GM20000 (cell line): ENCODE results near the gene SELENOO.

Experiments used
- DNase-seq: peaks from one replicate; pipeline ENCODE4 v3.0.0; 2012; ENCODE audit warnings: low spot score
- CTCF ChIP-seq: IDR thresholded peaks from 2 replicates; pipeline ENCODE4 v1.5.1; 2012; ENCODE audit warnings: mild to moderate bottlenecking, control low read depth; ENCODE audit errors: extremely low read depth, missing control alignments

The SELENOO gene

DNA sequence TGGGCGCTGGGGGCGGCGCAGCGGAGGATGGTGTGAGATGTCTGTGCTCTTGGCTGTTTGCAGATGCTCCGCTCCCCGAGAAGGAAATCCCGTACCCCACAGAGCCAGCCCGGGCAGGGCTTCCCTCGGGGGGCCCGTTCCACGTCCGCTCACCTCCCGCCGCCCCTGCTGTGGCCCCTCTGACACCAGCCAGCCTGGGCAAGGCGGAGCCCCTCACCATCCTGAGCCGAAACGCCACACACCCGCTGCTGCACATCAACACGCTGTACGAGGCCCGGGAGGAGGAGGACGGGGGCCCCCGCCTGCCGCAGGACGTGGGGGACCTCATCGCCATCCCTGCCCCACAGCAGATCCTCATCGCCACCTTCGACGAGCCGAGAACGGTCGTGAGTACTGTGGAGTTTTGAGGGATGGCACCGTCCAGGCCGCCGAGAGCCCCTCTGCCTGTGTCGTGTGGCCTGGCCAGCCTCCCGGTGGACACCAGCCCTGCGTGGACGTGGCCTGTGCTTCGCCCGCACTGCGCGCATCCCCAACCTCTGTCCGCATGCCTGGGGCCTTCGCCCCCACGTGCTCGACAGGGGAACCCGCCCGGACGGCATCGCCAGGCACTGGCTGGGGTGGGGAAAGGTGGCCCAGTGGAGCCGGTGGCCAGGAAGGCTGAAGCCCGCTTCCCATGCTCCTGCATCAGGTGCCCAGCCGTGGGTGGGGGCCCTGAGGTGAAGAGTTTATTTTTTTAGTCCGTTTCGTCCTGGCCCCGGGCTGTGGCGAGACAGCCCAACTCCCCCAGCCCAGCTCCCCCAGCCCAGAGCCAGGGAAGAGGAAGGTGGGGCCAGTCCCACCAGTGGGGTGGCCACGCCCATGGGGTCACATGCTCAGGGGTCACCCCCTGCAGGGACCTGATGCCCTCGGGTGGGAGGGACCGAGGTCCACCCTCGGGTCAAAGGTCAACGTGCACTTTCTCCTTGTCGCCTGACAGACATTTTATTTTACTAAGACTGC is 21.6 kb upstream of the SELENOO start:
- DNase-seq = no peak
- TF ChIP-seq CTCF = no peak

DNA sequence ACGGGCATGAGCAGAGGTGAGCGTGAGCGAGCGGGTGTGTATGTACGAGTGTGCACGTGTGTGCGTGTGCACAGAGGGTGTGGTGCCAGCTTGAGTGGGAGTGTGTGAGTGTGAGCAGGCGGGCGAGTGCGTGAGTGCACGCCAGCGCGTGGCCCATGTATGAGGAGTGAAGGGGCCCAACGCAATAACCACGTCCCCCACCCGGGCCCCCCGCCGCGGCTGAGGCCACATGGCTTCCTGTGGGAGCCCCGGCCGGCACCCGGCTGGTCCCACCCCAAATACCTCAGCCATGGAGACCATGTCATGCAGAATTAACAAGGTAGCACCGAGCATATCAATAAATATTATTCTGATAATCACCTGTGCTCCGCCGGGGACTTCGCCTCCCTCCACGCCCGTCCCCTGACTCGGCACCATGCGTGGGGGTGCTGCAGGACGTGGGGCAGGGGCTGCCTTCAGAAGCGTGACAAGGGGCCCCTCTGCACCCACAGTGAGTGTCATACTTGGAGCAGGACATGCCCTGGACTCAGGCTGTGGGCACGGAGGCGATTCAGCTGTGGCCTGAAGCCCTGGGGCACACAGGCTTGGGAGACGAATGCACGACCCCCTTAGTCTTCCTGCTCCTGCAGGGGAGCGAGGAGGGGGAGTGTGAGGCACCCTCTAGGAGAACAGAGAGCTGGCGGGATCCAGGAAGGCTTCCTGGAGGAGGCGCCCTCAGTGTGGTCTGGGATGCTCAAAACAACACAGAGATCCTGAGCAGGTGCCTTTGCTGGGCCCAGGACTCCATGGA is 20.7 kb upstream of the SELENOO start:
- DNase-seq = no peak
- TF ChIP-seq CTCF = no peak

- TF ChIP-seq CTCF = no peak
- DNase-seq = no peak
Observed at GRCh38 chr22:50180727-50181521, 19.9 kb upstream of the SELENOO start.

GRCh38 chr22:50182176-50183081 is 18.4 kb upstream of the SELENOO start:
- no peak for DNase-seq
- TF ChIP-seq CTCF = no peak

DNA sequence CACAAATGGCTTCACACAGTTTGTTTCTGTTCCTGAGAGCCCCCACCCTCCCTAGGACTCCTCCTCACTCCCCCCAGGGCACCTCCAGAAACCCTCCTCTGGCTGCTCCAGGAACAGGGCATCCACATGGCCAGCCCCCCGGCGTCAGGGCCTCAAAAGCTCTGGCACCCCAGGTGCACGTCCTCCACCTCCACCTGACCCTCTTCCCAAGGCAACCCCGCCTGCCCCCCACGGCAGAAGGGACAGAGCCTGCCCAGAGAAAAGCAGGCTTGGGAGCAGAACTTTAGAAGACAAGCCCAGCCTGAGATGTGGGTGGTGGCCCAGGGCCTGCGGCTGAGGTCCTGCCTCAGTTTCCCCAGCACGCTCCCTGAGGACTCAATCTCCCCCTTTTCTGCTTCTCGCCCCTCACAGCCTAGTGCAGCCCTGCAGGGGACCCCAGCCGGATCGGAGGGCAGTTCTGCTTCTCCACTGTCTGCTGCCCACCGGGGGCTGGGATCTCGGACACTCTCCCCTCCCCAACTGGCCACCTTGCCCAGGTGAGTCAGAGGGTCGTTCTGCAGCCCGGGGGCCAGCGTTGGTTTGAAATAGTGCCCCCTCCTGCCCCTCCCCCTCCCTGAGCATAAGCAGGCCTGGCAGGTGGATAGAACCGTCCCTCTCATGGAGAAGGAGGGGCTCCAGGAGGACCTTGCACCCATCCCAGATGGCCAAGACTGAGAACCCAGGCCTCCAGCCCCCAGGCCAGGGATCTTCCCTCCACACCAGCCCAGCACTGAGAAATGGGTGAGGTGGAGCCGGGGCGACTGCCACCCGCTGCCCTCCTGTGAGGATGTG is 17.5 kb upstream of the SELENOO start:
- no peak for DNase-seq
- TF ChIP-seq CTCF = no peak
